SKM-1 treated with dmso at 0.1 percent for 144 hours (cell line): ENCODE results near the gene ENOX1.

Experiments used
- DNase-seq: peaks from one replicate; lab custom pipeline; 2025; ENCODE audit not compliant: unreplicated experiment; lab: John Stamatoyannopoulos, UW

Gene ENOX1

DNA sequence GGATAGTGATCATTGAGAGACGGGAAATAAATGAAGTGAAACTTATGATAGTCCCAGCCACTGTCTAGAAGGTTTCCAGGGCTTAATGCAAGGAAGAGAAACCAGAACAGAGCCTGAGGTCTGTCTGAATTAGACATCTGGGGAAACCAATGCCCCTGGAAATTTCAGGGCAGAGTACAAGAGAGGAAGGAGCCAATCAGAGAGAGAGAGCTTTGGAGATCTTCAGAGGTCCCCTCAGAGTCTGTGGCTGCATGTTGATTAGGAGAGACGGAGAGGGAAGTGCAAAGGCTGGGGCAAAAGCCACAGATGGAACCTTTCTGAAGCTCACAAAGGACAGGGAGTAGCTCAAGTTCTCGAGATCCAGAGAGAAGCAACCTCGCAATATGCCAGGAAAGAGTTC lies 385.4 kb downstream of the ENOX1 start:
- DNase-seq = no peak

- DNase-seq = no peak
Observed at GRCh38 chr13:43397111-43397510, 389.7 kb downstream of the ENOX1 start.

- no peak for DNase-seq
Observed at GRCh38 chr13:43391036-43391435, 395.7 kb downstream of the ENOX1 start.

DNA sequence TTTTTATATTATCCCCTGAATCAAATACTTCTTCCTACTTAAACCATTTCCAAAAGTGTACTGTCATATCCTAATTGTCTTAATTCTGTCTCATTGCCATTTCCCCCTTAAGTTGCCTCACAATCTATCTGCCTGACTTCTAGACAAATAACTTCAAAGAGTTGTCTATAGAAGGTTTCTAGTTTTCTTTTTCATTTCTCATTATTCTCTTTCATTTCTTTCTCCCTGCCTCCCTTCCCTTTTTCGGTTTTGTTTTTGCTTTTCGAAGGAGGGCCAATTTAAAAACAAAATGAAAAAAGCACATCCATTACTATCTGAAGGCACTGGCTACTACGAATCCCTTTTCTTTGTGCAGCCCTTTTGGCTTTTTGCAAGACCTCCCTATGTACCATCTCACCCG lies 396.2 kb downstream of the ENOX1 start:
- no peak for DNase-seq

- no peak for DNase-seq
Observed at GRCh38 chr13:43389983-43390382, 396.8 kb downstream of the ENOX1 start.

DNA sequence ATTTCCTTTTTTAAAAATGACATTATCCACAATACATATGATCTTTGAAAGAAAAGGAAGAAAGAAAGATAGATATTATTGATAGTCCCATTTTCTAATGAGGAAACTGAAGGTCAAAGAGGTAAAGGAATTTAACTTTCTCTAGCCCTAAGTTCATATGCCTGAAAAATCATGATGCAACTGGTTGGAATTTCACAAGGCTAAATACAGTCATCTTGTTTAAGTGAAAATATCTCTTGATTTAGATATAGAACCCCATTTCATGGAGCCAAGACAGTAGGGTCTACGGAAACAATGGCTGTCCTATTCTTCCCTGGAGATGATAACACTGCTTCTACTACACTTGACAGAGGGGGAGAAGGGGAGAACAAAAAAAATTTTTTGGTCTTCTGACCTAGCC lies 397.2 kb downstream of the ENOX1 start:
- DNase-seq = no peak

- no peak for DNase-seq
Observed at GRCh38 chr13:43388282-43389034, 398.3 kb downstream of the ENOX1 start.

GRCh38 chr13:43387880-43388279 lies 398.9 kb downstream of the ENOX1 start:
- DNase-seq = no peak

GRCh38 chr13:43383498-43384165 lies 403.1 kb downstream of the ENOX1 start:
- no peak for DNase-seq

GRCh38 chr13:43379738-43380137 lies 407.0 kb downstream of the ENOX1 start:
- no peak for DNase-seq

DNA sequence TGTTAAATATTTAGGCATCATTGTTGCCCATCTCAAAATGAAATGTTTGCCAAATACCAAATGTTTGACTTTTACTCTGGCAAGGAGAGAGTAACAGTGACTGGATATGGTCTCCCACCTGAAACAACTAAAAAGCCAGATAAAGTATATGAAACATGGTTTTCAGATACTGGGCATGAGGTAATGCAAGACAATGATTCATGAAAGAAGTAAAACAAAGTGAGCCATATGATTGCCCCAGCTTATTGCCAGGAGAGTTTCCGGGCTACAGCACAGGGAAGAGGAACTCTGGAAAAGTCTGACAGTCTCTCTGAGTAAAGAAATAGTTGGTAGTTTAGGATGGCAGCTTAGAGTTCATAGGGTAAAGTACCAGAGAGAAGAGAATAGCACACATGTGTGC lies 408.8 kb downstream of the ENOX1 start:
- DNase-seq = no peak

GRCh38 chr13:43377149-43377548 lies 409.6 kb downstream of the ENOX1 start:
- DNase-seq = no peak

DNA sequence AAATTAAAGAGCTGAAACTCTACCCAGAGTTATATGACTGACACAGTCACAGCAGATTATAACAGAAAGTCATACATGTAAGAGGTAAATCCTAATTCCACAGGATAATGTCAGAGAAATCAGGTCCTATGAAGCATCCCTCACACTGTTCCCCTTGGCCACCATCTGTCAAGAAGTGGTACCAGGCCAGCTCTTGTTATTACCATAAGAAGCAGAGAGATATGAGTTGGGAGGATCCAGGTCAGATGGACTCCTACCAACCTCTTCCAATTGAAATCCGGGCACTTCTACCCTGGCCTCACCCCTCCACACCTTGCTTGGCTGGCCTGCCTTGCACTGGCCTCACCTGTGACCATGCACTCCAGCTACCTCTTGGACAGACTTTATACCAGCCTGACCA lies 410.2 kb downstream of the ENOX1 start:
- DNase-seq = no peak

DNA sequence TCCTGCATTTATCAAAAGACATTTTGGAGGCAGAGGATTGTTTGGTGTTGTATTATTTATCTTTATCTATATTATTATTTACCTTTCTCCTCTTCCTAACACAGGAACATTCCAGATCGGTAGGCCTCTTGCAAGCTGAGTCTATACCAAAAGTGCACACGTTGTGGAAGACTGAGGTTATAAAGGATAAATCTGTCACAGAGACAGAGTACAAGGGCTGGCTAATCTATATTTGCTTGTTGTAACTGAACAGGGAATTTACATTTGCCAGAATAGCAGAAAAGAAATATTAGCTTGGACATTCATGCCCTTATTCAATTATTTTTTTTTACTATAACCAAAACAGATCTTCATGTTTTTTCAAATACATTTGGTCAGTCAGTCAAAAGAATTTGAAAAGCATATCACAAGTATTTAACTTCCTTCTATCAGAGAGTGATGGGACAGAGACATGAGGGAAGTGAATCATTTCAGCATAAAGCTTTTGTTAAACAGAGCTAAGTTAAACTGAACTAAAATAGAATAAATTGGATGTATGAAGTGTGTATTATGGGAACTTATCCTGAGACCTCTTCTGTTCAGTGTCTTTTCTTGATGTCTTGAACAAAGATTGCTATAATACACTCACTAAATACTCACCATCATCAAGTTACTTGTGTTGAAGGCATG lies 410.8 kb downstream of the ENOX1 start:
- DNase-seq = no peak

DNA sequence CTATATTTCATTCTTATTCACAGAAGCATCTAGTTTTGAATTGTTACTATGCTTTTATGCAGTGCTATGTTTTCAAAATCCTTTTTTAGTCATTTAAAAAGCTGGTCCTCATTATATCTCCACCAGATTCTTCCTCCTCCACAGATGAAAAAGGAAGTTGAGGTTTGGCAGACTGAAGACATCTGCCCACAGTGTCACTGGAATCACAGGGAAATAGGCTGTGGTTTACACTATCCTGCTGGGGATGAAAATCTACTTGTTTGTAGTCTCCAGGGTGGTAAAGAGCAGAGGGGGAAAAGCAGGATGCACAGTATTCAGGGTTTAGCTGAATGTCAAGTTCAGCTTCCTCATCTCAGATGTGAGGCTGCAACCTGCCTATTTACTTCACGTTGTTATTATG lies 412.2 kb downstream of the ENOX1 start:
- peak; percentile 61 for DNase-seq

DNA sequence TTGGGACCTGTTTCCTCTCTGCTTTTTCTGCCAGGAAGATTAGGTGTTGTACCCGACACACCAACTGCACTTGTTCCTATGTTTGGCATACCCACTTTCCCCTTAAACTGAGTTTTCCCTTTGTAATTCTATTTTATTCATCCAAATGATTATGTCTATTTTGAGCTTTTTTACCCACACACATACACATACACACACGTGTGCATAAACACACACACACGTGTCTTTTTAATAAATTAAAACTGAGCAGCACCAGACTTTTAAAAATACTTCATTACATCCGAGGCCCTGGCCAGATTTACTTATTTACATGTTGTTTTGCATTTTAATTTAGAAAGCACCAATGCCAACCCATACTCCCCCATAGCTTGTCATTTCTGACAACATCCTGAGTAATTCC lies 413.4 kb downstream of the ENOX1 start:
- DNase-seq = no peak

GRCh38 chr13:43370842-43371241 lies 415.9 kb downstream of the ENOX1 start:
- no peak for DNase-seq

GRCh38 chr13:43369319-43369718 lies 417.5 kb downstream of the ENOX1 start:
- DNase-seq = no peak

- no peak for DNase-seq
Observed at GRCh38 chr13:43368003-43368402, 418.8 kb downstream of the ENOX1 start.

- no peak for DNase-seq
Observed at GRCh38 chr13:43365039-43365344, 421.8 kb downstream of the ENOX1 start.

DNA sequence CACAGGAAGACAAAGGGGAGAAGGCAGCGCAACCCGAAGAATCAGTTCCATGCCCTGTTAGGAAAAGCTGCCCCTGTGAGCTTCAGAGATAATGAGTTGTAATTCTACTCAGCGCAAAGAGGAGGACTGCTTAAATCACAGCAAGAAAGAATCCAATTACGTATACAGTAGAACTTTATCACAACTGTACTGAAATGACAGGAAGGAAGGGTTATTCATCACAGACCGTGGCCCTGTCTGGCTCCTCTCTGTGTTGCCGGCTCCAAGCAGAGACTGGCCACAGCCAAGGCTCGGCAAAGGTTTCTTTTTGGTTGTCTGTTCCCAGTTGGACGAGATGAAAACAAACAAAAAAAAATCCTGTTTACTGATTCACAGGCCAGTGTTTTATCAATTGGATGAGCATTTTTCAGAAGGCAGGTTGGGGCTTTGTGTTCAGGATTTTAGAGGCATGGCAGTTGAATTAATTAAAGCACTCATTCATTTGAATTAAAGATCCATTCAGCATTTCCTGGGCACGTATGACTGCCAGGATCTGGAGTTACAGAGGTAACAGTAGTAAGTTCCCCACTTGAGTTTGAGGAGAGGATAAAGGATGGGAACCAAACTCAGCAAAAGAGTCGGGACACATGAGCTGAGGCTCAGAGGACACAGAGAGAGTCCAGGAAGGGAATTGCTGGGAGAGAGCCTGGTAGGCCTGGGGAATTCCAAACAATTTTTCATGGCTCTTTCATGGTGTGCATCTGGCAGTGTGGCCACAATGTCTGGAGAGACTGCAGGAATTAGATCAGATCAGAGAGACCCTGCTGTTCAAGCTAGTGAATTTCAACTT lies 422.3 kb downstream of the ENOX1 start:
- DNase-seq = no peak
